Endothelial cell of umbilical vein (primary cell): Measurements from ENCODE around the gene IGF2BP2. TPM values are rescaled to one million over a fixed set of nuclear protein-coding genes. Genes with fewer than 3 reads are reported as not detected.

ENCODE experiments used
- BruUV-seq: library from RNA; stranded (reverse); fragments of 400-500 nt; replicated peaks from 2 replicates; lab custom pipeline; 2021; lab: Mats Ljungman, UMichigan
- CTCF ChIA-PET: fragments of 300-600, 350-600 bp; sonication (Branson Sonifier 250); formaldehyde crosslinking; loops from one replicate; lab custom pipeline; 2021; ENCODE audit warnings: antibody characterized with exemption, inconsistent platforms; lab: Charles Lee
- POLR2A ChIA-PET: fragments of 300-600, 350-600 bp; sonication (Branson Sonifier 250); formaldehyde crosslinking; loops from one replicate; lab custom pipeline; 2021; ENCODE audit warnings: antibody characterized with exemption, inconsistent platforms; lab: Charles Lee
- DNase-seq: peaks from one replicate; pipeline ENCODE4 v3.0.0-alpha.2; 2011; ENCODE audit warnings: low read depth, low spot score
- FAIRE-seq: peaks from 2 replicates; lab custom pipeline; 2011; peaks lifted over from hg19 to GRCh38; lab: Jason Lieb, UNC
- H2AFZ ChIP-seq: 2 replicates; pipeline ENCODE4 v1.6.0; 2012; ENCODE audit warnings: low read depth, low read length, control low read depth, inconsistent platforms
- H3K27ac ChIP-seq: 2 replicates; pipeline ENCODE4 v1.5.1; 2011; ENCODE audit warnings: low read depth, mild to moderate bottlenecking, control low read depth, low read length, moderate library complexity; ENCODE audit not compliant: insufficient read depth
- H3K27me3 ChIP-seq, 2 experiments: 2 replicates each; pipeline versions ENCODE4 v1.6.0 to v1.6.1; 2011; ENCODE audit warnings: low read length in 2 of 2, mixed read lengths in 1 of 2; ENCODE audit not compliant: control insufficient read depth in 2 of 2, insufficient read depth in 2 of 2
- H3K36me3 ChIP-seq, 2 experiments: 2 replicates in 1 of 2; 3 replicates in 1 of 2; pipeline ENCODE4 v1.5.1; 2011; ENCODE audit warnings: low read length in 2 of 2, mild to moderate bottlenecking in 1 of 2, moderate library complexity in 1 of 2; ENCODE audit not compliant: control insufficient read depth in 2 of 2, insufficient read depth in 2 of 2; ENCODE audit errors: extremely low read depth in 1 of 2
- H3K4me1 ChIP-seq: 3 replicates; pipeline ENCODE4 v1.5.1; 2011; ENCODE audit warnings: mild to moderate bottlenecking, low read length; ENCODE audit not compliant: control insufficient read depth, insufficient read depth; ENCODE audit errors: extremely low read depth
- H3K4me2 ChIP-seq: 2 replicates; pipeline ENCODE4 v1.6.1; 2011; ENCODE audit warnings: low read length, control low read depth, mixed read lengths; ENCODE audit not compliant: insufficient read depth
- H3K4me3 ChIP-seq, 3 experiments: fragments of 200-600 bp in 1 of 3; sonication (generic), shearing (Covaris generic) in 1 of 3; replicated peaks in 1 of 3; 2 replicates each; pipeline ENCODE4 v1.5.1; 2011 to 2016; ENCODE audit warnings: control low read depth in 3 of 3, low read length in 3 of 3, mild to moderate bottlenecking in 2 of 3, inconsistent platforms in 1 of 3, low read depth in 1 of 3, moderate library complexity in 1 of 3; ENCODE audit not compliant: insufficient read depth in 1 of 3
- H3K79me2 ChIP-seq: 2 replicates; pipeline ENCODE4 v1.6.0; 2012; ENCODE audit warnings: low read length, inconsistent platforms; ENCODE audit not compliant: control insufficient read depth, insufficient read depth
- H3K9ac ChIP-seq: replicated peaks from 2 replicates; pipeline ENCODE3; 2011; ENCODE audit warnings: low read length, control low read depth; ENCODE audit not compliant: insufficient read depth; ENCODE audit errors: extremely low read depth
- H3K9me1 ChIP-seq: replicated peaks from 3 replicates; pipeline ENCODE4 v1.6.0; 2011; ENCODE audit warnings: mild to moderate bottlenecking, low read length; ENCODE audit not compliant: control insufficient read depth, insufficient read depth; ENCODE audit errors: extremely low read depth
- H3K9me3 ChIP-seq: replicated peaks from 2 replicates; pipeline ENCODE4 v1.5.1; 2012; ENCODE audit warnings: low read length, inconsistent platforms; ENCODE audit not compliant: control insufficient read depth, insufficient read depth
- H4K20me1 ChIP-seq: replicated peaks from 2 replicates; pipeline ENCODE3; 2011; ENCODE audit warnings: mild to moderate bottlenecking, low read length; ENCODE audit not compliant: control insufficient read depth, insufficient read depth; ENCODE audit errors: extremely low read depth
- EZH2 ChIP-seq: IDR thresholded peaks from 2 replicates; pipeline ENCODE4 v1.6.1; 2012; ENCODE audit warnings: borderline replicate concordance, low read depth, mild to moderate bottlenecking, moderate library complexity, low read length, inconsistent platforms; ENCODE audit not compliant: severe bottlenecking
- FOS ChIP-seq: IDR thresholded peaks from 2 replicates; pipeline ENCODE4 v1.6.1; 2011; ENCODE audit warnings: mild to moderate bottlenecking, low read length, moderate library complexity, borderline replicate concordance; ENCODE audit not compliant: insufficient read depth
- GATA2 ChIP-seq: IDR thresholded peaks from 2 replicates; pipeline ENCODE4 v1.7.0; 2011; ENCODE audit warnings: low read depth, mild to moderate bottlenecking, moderate library complexity, mixed read lengths, low read length; ENCODE audit not compliant: insufficient read length, insufficient read depth
- JUN ChIP-seq: IDR thresholded peaks from 2 replicates; pipeline ENCODE4 v1.6.1; 2011; ENCODE audit warnings: borderline replicate concordance, low read depth; ENCODE audit not compliant: insufficient read length, insufficient read depth
- MYC ChIP-seq: IDR thresholded peaks from one replicate; pipeline ENCODE4 v1.6.1; 2011; ENCODE audit warnings: mild to moderate bottlenecking, low read depth, low read length
- POLR2A ChIP-seq: IDR thresholded peaks from 2 replicates; pipeline ENCODE4 v1.6.1; 2012; ENCODE audit warnings: low read depth, mild to moderate bottlenecking, control low read depth, low read length
- POLR2AphosphoS5 ChIP-seq: IDR thresholded peaks from 2 replicates; pipeline ENCODE4 v1.6.1; 2012; ENCODE audit warnings: low read depth, mild to moderate bottlenecking, control low read depth, low read length, moderate library complexity; ENCODE audit not compliant: insufficient read depth
- dilution Hi-C: fragments of 300-500 bp; cut with MboI; formaldehyde crosslinking; loops from one replicate; pipeline ENCODE4 v1.15.0; 2019; ENCODE audit warnings: low sequenced_read_pairs; ENCODE audit not compliant: extremely low pct_ligation_motif_present
- intact Hi-C: fragments of 100-400 bp; cut with micrococcal nuclease; formaldehyde crosslinking; loops from one replicate; pipeline ENCODE4 v1.10.0; 2022
- polyA plus RNA-seq, 4 experiments: library from polyadenylated mRNA; depleted of rRNA in 3 of 4; stranded (reverse) in 3 of 4; unstranded in 1 of 4; fragments of >200 nt; gene quantifications; 2 replicates each; pipeline versions ENCODE4 v1.2.1 to v1.2.3, GENCODE V29; 2011 to 2012; ENCODE audit warnings: missing spikeins in 1 of 4
- total RNA-seq: library from RNA; stranded (reverse); gene quantifications from 2 replicates; pipeline ENCODE4 v1.2.3, GENCODE V29; 2021
- TF ChIP-seq, protein P1 (sequence below): IDR thresholded peaks from 2 replicates; pipeline ENCODE4 v1.6.1; 2011; ENCODE audit not compliant: insufficient read depth, insufficient read length
- TF ChIP-seq, protein P2 (sequence below), 2 donors: IDR thresholded peaks; 1 replicate in 1 of 2; 2 replicates in 1 of 2; pipeline ENCODE4 v1.5.1; 2011; ENCODE audit warnings: low read length in 2 of 2, mild to moderate bottlenecking in 2 of 2, moderate library complexity in 2 of 2, control low read depth in 1 of 2, inconsistent platforms in 1 of 2, low read depth in 1 of 2; ENCODE audit not compliant: insufficient read depth in 1 of 2; ENCODE audit errors: extremely low read depth in 1 of 2

Gene IGF2BP2
- total and polyA plus RNA-seq, 2 donors (not counting 3 experiments of a cell fraction or from before 2014, with no cell fraction given), result 10.7 to 130 TPM

DNA sequence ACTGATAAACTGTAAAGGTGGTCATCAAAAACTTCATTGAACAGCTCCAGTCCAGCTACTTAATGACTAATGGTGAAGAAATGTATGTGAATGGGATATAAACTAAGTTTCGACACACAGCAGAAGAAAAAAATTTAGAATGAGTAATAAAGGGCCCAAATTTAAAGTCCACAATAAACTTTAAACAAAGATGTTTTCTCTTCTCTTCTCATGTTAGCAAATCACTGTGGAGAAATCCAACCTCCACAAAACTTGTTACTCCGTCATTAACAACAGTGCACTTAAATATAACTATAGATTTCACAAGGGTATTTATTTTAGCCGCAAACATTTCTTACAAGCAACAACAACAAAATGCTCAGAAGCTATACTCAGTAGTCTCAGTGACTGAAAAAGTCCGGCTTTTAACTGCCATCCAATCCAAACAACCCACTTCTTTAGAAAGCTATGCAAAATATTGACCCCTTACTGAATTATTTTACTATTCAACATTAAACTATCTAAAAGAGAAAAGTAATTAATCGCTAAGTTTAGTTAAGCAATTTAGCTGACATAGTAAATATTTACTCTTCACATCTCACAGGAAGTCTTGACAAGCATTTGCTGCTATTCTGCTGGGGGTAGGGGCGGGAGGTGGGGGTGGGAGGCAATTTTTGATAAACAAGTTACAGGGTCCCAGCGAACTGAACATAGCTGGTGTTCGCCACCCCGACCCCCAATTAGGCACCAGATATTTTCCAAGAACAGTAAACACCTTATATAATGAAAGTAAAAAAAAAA lies 2.4 kb downstream of the IGF2BP2 start:
- H3K36me3 ChIP-seq, result no peaks in the 10 kb centered on the region
- FAIRE-seq, result peak; percentile 86
- H3K79me2 ChIP-seq, result peaks cover 89% of the 10 kb centered on the region
- H3K4me1 ChIP-seq, result peaks cover 49% of the 10 kb centered on the region
- H3K4me2 ChIP-seq, result peak overlapping the region; percentile 85
- TF ChIP-seq POLR2AphosphoS5, result no peak
- TF ChIP-seq, protein P1, sequence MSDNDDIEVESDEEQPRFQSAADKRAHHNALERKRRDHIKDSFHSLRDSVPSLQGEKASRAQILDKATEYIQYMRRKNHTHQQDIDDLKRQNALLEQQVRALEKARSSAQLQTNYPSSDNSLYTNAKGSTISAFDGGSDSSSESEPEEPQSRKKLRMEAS, result no peak
- TF ChIP-seq EZH2, result no peak
- TF ChIP-seq, protein P2, sequence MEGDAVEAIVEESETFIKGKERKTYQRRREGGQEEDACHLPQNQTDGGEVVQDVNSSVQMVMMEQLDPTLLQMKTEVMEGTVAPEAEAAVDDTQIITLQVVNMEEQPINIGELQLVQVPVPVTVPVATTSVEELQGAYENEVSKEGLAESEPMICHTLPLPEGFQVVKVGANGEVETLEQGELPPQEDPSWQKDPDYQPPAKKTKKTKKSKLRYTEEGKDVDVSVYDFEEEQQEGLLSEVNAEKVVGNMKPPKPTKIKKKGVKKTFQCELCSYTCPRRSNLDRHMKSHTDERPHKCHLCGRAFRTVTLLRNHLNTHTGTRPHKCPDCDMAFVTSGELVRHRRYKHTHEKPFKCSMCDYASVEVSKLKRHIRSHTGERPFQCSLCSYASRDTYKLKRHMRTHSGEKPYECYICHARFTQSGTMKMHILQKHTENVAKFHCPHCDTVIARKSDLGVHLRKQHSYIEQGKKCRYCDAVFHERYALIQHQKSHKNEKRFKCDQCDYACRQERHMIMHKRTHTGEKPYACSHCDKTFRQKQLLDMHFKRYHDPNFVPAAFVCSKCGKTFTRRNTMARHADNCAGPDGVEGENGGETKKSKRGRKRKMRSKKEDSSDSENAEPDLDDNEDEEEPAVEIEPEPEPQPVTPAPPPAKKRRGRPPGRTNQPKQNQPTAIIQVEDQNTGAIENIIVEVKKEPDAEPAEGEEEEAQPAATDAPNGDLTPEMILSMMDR (IDR thresholded peaks at IDR 0.05; ENCODE audit: extremely low read depth in 1 of 2, insufficient read depth in 1 of 2, low read depth in 1 of 2, low read length in 2 of 2), result no peak
- TF ChIP-seq MYC, result no peak
- TF ChIP-seq JUN, result peak; percentile 56
- TF ChIP-seq GATA2, result no peak
- peak; percentile 50 for TF ChIP-seq FOS
- TF ChIP-seq POLR2A, result no peak
- H3K27me3 ChIP-seq, result no peaks in the 10 kb centered on the region
- H3K9me3 ChIP-seq, result no peaks in the 10 kb centered on the region
- dilution Hi-C loops (no loop called here), intact Hi-C loops (loop anchor here (1.0 to 5.0 kb wide), 4 partner anchors 26 to 235 kb away; partner anchors contain the start of gene SENP2)
- ChIA-PET POLR2A (interaction anchor here (0.6 to 1.8 kb wide), 4 partner anchors 88 to 162 kb away, joined by 3 to 6 read pairs (median 4); partner anchors contain the start of gene TRA2B), CTCF (interaction anchor here (0.8 to 5.5 kb wide), 21 partner anchors 9 to 166 kb away, joined by 3 to 51 read pairs (median 5); no protein-coding TSS in a partner anchor)
- peaks cover 18% of the 10 kb centered on the region for H4K20me1 ChIP-seq
- H3K9ac ChIP-seq, result peak overlapping the region; percentile 99
- DNase-seq, result peak; percentile 65
- BruUV-seq, result no TSS peak
- H3K9me1 ChIP-seq, result no peaks in the 10 kb centered on the region
- H2AFZ ChIP-seq, result no peak overlapping the region
- H3K4me3 ChIP-seq, result peak overlapping the region; percentile 87 to 100 (median 98)
- H3K27ac ChIP-seq, result peak overlapping the region; percentile 84
